Renal pelvis (tissue), 4 donors: ENCODE measurements around the gene SRPK3. TPM values are rescaled to one million over a fixed set of nuclear protein-coding genes. Genes with fewer than 3 reads are reported as not detected.

Experiments
- DNase-seq: peaks from one replicate; pipeline ENCODE4 v3.0.0-alpha.2; 2013
- polyA plus RNA-seq, 3 donors: library from polyadenylated mRNA; unstranded; fragments of 120-200 nt; gene quantifications; one replicate each; pipeline ENCODE4 v1.2.1, GENCODE V29; 2013; ENCODE audit not compliant: insufficient read length in 3 of 3

SRPK3 gene
- polyA plus RNA-seq, 3 donors = 1.2 to 2.7 (median 1.5) TPM

DNA sequence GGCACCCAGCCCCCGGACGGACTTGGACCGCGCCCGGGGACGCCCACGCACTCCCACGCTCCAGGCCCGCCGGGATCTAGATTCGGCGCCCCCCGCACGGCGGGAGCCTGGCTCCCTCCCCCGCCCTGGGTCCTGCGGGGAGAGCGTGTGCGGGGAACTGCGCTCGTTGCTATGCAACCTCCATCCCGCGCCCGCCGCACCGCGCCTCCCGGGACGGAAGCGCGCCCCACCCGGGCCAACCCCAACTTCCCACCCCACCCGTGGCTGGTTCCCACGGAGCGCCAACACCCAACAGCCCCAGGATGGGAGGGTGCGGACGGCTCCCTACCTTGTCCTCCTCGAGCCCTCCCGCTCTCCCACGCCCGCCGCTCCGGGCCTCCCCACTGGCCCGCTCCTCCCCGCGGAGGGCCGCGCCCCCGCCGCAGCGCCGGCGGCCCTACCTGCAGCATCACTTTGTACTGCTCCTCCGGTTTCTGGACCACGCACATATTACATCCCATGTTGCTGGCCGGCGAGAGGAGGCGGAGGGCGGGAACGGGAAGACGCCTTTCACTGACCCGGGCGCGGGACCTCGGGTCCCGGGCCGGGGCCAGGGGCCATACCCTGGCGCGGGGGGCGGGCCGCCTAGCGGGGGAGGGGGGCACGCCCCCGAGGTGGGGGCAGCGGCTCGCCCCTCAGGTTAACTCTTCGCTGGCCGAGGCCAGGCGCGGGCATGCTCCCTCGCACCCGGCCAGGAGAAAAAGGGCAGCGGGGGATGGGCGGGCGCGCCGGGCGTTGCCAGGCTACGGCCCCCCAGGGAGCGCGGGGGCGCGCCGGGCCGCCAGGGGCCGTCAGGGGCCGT is 49.2 kb downstream of the SRPK3 start, which contains the start of gene PDZD4:
Gene PDZD4, minus strand, starts transcription at position 746 of the 841 bp plus-strand sequence. Its CDS starts 246 bp downstream, at position 500.
- no peak for DNase-seq

DNA sequence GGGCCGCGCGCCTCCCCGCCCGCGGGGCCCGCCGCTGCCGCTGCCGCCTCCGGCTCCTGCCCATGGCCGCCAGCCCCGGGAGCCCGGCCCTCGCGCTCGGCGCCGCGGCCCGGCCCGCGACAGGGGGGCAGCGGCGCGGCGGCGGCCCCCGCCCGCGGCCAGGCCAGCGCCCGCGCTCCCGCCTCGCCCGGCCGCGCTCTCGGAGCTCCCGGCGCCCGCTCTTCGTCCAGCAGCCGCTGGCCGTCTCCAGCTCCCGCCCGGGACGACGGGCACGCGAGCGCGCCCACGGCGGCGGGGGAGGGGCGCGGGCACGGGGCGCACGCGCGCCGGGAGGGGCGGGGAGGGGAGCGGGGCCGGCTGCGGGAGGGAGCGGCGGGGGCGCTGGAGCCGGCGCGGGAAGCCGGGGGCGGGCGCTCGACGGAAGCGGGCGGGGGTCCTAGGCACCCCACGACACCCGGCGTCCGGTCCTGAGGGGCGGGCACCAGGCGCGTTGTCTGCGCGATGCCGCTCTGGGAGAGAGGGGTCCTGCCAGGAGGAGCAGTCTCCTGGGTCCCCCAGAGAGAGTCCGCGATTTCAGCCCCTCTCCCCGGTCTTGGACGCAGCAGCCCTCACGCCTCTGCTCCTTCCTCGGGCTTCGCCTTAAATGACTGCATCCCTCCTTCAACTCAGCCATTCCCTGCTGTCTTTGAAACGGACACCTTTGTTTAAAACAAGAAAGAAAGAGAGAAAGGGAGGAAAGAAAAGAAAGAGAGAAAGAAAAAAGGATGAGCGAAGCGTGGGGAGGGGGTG is 50.0 kb downstream of the SRPK3 start:
- DNase-seq = no peak

DNA sequence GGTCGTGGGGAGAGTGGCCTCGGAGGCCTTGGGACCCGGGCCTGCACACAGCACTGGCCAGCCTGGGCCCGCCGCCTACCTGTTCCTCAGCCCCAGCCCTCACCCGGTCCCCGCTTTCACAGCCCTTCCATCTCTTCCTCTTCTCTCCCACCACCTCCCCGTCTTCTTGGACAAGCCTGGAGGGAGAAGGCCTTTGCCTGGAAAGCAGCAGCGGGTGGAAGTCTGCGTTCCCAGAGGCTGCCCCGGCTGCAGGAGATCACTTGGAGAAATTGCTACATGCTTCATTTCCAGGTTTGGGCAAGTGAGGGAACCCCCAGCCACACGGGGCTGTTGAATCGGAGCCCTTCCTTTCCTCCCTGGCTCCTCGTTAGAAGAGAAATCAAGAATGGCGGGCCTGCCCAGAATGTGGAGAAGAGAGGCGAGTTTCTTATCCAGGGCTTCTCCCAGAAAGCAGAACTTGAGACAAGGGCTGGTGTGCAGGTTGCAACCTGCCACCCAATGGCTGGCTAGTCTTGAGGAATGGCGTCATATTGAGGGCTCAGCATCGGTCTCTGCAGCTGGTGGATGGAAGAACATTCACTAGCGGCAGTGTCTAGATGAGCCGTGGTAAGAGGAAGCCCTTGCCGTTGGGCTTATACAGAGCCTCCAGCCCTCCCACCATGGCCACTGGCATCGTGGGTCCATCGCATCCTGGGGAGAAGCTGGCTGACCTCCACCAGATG is 50.7 kb downstream of the SRPK3 start:
- DNase-seq = no peak

DNA sequence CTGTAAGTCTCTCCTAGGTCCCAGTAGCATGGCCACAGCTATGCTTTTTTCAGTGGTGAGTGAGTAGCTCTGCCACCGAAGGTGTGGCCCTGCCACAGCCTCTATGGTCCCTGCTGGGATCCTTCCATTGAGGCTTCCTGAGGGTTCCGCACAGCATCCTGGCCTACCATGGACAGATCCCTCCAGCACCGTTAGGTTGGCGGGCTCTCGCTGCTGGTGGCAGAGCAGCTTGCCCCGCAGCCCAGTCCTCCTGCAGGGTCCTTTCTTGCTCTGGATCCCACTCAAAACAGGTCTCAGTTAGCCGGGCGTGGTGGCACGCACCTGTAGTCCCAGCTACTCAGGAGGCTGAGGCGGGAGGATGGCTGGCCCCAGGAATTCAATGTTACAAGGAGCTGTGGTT is 51.9 kb downstream of the SRPK3 start:
- no peak for DNase-seq

Other genes starting within 250 kb of the SRPK3 start
- 10 to 100 TPM; 17.3 to 22.2 (median 20.4) TPM for gene CCNQ, start 181.9 kb upstream of the SRPK3 start, polyA plus RNA-seq
- 10 to 100 TPM; 47.5 to 62.2 (median 53.3) TPM for gene DUSP9, start 133.8 kb upstream of the SRPK3 start, polyA plus RNA-seq
- gene PNCK, start 107.2 kb upstream of the SRPK3 start, polyA plus RNA-seq = 10 to 100 TPM in 2 of 3 donors, 1 to 10 TPM in 1; 8.3 to 12.7 (median 10.2) TPM
- 10 to 100 TPM; 61.9 to 79.5 (median 63.5) TPM for gene SLC6A8, start 93.1 kb upstream of the SRPK3 start, polyA plus RNA-seq
- gene BCAP31, start 56.7 kb upstream of the SRPK3 start, polyA plus RNA-seq = 100 to 1,000 TPM; 190 to 210 (median 196) TPM
- gene ABCD1, start 56.2 kb upstream of the SRPK3 start, polyA plus RNA-seq = 10 to 100 TPM in 1 of 3 donors, 1 to 10 TPM in 2; 8.5 to 11.0 (median 9.7) TPM
- gene PLXNB3, start 16.8 kb upstream of the SRPK3 start, polyA plus RNA-seq = 1 to 10 TPM; 1.1 to 1.8 (median 1.8) TPM
- gene IDH3G, start 13.3 kb downstream of the SRPK3 start, polyA plus RNA-seq = 100 to 1,000 TPM in 1 of 3 donors, 10 to 100 TPM in 2; 87.3 to 103 (median 90.1) TPM
- 100 to 1,000 TPM; 156 to 181 (median 168) TPM for gene SSR4, start 13.6 kb downstream of the SRPK3 start, polyA plus RNA-seq
- 10 to 100 TPM in 2 of 3 donors, 1 to 10 TPM in 1; 8.4 to 12.0 (median 11.7) TPM for gene PDZD4, start 49.5 kb downstream of the SRPK3 start, polyA plus RNA-seq
- gene L1CAM, start 105.1 kb downstream of the SRPK3 start, polyA plus RNA-seq = 10 to 100 TPM; 54.8 to 71.6 (median 56.3) TPM
- 1 to 10 TPM; 1.8 to 5.9 (median 2.4) TPM for gene AVPR2, start 123.6 kb downstream of the SRPK3 start, polyA plus RNA-seq
- 10 to 100 TPM; 34.2 to 44.8 (median 40.7) TPM for gene ARHGAP4, start 145.2 kb downstream of the SRPK3 start, polyA plus RNA-seq
- 10 to 100 TPM; 79.4 to 80.9 (median 79.6) TPM for gene NAA10, start 154.0 kb downstream of the SRPK3 start, polyA plus RNA-seq
- gene RENBP, start 163.6 kb downstream of the SRPK3 start, polyA plus RNA-seq = 10 to 100 TPM; 24.6 to 26.5 (median 24.7) TPM
- 10 to 100 TPM; 47.2 to 58.4 (median 51.1) TPM for gene HCFC1, start 190.8 kb downstream of the SRPK3 start, polyA plus RNA-seq
- 10 to 100 TPM in 1 of 3 donors, 1 to 10 TPM in 2; 5.9 to 11.7 (median 8.8) TPM for gene TMEM187, start 191.7 kb downstream of the SRPK3 start, polyA plus RNA-seq
- gene IRAK1, start 238.9 kb downstream of the SRPK3 start, polyA plus RNA-seq = 10 to 100 TPM; 64.1 to 67.7 (median 64.2) TPM